GM18517 (cell line): Measurements from ENCODE around the gene PIP5K1C.

ENCODE experiments used
- ATAC-seq: cut with Tn5 transposase; IDR thresholded peaks from one replicate; pipeline ENCODE4 v1.9.1; 2021; ENCODE audit warnings: mild to moderate bottlenecking, moderate library complexity; ENCODE audit not compliant: unreplicated experiment

The PIP5K1C gene, protein sequence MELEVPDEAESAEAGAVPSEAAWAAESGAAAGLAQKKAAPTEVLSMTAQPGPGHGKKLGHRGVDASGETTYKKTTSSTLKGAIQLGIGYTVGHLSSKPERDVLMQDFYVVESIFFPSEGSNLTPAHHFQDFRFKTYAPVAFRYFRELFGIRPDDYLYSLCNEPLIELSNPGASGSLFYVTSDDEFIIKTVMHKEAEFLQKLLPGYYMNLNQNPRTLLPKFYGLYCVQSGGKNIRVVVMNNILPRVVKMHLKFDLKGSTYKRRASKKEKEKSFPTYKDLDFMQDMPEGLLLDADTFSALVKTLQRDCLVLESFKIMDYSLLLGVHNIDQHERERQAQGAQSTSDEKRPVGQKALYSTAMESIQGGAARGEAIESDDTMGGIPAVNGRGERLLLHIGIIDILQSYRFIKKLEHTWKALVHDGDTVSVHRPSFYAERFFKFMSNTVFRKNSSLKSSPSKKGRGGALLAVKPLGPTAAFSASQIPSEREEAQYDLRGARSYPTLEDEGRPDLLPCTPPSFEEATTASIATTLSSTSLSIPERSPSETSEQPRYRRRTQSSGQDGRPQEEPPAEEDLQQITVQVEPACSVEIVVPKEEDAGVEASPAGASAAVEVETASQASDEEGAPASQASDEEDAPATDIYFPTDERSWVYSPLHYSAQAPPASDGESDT

DNA sequence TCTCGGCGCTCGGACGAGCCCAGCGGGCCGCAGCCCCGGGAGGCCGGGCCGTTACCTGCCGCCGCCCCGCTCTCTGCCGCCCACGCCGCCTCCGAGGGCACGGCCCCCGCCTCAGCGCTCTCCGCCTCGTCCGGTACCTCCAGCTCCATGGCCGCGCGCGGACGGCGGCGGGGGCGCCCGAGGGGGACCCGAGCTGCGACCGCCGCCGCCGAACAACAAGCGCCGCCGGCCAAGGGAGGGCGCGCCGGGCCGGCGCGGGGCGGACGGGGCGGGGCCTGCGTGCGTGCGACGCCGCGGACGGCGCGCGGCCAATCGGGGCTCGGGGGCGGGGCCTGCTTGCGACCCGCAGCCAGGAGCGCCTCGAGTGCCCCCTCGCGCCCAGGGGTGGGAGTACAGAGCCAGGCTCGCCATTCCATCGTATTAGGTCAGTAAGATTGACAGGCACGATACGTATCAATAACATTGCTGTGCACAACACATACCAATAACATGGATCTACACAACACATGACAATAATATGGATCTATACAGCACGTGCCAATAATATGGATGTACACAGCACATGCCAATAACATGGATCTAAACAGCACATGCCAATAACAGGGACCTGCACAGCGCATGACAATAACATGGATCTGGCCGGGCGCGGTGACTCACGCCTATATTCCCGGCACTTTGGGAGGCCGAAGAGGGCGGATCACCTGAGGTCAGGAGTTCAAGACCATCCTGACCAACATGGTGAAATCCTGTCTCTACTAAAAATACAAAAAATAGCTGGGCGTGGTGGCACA lies at the start of gene PIP5K1C:
TSS of gene PIP5K1C (minus strand) at position 227 of the 791 bp plus-strand sequence. CDS start at position 149, 78 bp downstream.
- ATAC-seq, result peak; percentile 70

GRCh38 chr19:3748965-3749364 lies 48.7 kb upstream of the PIP5K1C start:
- no peak for ATAC-seq

DNA sequence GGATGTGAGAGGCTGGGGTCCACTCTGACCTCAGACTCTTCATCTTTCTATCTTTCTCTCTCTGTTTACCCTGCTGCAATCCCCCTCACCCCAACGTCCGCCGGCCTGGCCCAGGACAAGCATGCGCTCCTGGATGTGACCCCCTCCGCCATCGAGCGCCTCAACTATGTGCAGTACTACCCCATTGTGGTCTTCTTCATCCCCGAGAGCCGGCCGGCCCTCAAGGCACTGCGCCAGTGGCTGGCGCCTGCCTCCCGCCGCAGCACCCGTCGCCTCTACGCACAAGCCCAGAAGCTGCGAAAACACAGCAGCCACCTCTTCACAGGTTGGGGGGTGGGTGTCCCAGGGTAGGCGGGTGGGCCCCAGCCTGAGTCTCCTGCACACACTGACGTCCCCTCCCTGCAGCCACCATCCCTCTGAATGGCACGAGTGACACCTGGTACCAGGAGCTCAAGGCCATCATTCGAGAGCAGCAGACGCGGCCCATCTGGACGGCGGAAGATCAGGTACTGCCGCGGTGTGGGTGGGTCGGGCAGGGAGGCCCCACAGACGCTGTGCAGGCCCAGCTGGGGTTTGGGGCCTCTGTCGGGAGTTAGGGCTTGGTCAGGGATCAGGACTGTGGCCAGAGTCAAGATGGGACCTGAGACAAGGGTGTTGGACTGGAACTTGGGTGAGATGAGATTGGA lies 46.2 kb upstream of the PIP5K1C start:
- ATAC-seq, result no peak

GRCh38 chr19:3745363-3746045 lies 45.2 kb upstream of the PIP5K1C start:
- no peak for ATAC-seq

- ATAC-seq, result no peak
Observed at GRCh38 chr19:3743486-3743885, 43.2 kb upstream of the PIP5K1C start.

DNA sequence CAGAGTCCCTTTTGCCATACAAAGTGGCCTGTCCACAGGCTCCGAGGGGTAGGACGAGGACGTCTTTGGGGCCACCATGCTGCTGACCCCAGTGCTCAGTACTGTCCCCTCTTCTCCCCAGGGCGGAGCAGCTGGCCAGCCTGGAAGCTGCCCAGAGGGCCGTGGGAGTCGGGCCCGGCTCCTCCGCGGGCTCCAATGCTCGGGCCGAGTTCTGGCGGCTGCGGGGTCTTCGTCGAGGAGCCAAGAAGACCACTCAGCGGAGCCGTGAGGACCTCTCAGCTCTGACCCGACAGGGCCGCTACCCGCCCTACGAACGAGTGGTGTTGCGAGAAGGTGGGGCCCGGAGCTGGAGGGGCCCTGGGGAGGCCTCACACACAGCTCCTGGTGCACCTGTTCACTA lies 40.2 kb upstream of the PIP5K1C start:
- no peak for ATAC-seq

- ATAC-seq, result no peak
Observed at GRCh38 chr19:3738477-3739220, 38.4 kb upstream of the PIP5K1C start.

GRCh38 chr19:3737487-3738205 lies 37.4 kb upstream of the PIP5K1C start:
- ATAC-seq, result no peak

GRCh38 chr19:3736106-3736724 lies 35.9 kb upstream of the PIP5K1C start:
- no peak for ATAC-seq

DNA sequence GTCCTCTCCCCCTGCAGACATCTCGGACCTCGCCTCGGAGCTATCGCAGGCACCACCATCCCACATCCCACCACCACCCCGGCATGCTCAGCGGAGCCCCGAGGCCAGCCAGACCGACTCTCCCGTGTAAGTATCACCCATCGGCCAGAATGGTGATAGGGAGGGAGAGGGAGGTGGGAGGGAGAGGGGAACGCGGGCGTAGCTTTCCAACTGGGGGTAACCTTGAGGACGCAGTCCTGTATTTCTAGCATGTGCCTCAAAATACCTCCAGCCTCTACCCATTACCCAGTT lies 34.0 kb upstream of the PIP5K1C start:
- ATAC-seq, result no peak

DNA sequence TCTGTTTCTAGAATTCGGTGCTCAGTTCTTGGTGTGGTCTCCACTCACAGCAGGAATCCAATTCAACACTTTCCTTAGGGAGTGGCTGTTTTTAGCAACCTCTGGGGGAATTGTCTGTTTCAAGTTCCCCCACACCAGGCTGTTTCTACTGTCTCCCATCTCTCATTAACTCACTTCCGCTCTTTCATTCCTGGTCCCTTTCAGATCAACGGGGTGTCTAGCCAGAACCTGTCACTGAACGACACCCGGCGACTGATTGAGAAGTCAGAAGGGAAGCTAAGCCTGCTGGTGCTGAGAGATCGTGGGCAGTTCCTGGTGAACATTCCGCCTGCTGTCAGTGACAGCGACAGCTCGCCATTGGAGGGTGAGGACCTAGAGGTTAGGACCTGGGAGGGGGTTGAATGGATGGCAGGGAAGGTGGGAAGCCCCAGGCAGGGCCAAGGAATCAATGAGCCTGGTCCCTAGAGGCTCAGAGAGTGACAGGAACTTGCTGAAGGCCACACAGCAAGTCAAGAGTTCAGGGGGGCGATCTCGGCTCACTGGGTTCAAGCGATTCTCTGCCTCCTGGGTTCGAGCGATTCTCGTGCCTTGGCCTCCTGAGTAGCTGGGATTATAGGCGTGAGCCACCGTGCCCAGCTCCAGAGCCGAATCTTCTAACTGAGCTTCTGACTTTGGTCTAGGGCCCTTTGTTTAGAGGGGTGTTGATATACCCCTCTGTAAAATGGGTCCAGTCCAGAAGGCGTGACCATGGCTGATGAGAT lies 33.5 kb upstream of the PIP5K1C start:
- no peak for ATAC-seq

DNA sequence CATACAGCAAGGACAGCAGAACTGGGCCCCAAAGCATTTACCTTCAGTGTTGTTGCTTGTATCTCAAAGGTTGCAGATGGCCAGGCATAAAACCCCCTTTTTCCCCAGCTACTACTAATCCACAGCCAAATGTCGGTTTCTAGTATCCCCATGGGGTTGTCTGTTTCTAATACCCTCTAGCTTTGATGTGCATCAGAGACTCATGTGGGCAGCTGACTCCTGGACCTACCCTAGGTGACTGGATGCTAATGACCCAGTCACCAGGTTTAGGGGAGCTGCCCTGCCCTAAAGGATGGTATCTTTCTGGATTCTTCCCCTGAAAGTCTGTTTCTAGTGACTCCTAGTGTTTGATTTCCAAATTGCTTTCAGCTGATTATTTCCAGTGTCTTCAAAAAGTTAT lies 31.8 kb upstream of the PIP5K1C start:
- ATAC-seq, result no peak

GRCh38 chr19:3730457-3730958 lies 30.2 kb upstream of the PIP5K1C start:
- no peak for ATAC-seq

- ATAC-seq, result no peak
Observed at GRCh38 chr19:3725640-3726310, 25.5 kb upstream of the PIP5K1C start.

DNA sequence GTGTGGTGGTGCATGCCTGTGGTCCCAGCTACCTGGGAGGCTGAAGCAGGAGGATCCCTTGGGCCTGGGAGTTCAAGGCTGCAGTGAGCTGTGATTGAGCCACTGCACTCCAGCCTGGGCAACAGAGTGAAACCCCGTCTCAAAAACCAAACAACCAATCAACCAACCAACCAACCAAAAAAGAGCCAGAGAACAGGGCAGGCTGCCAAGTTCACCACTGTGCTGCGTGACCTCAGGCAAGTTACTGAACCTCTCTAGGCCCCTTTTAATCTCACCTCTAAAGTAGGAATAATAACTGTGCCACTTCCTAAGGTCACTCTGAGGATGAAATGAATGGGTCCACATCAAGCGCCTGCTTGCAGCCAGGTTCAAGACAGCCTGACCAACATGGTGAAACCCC lies 24.9 kb upstream of the PIP5K1C start:
- no peak for ATAC-seq

- ATAC-seq, result no peak
Observed at GRCh38 chr19:3723883-3724282, 23.6 kb upstream of the PIP5K1C start.

GRCh38 chr19:3723110-3723488 lies 22.8 kb upstream of the PIP5K1C start:
- no peak for ATAC-seq
